Muscle layer of colon (tissue), 2 donors: ENCODE data around the gene TMEM61.
"Not testable (repeated sequence)": the region's sequence is repeated elsewhere in the genome, so short reads cannot be mapped to it uniquely, and the experiment has no call there.

Source experiments
- H3K27ac ChIP-seq: one replicate; pipeline ENCODE4 v1.7.0; 2013; ENCODE audit warnings: low read depth, mild to moderate bottlenecking, low read length, moderate library complexity
- H3K27me3 ChIP-seq, 2 donors: one replicate each; pipeline ENCODE4 v1.7.0; 2013; ENCODE audit warnings: low read length in 2 of 2, mild to moderate bottlenecking in 2 of 2; ENCODE audit not compliant: insufficient read depth in 2 of 2, control insufficient read depth in 1 of 2
- H3K36me3 ChIP-seq: one replicate; pipeline ENCODE4 v1.7.0; 2013; ENCODE audit warnings: mild to moderate bottlenecking, low read length; ENCODE audit not compliant: insufficient read depth
- H3K4me1 ChIP-seq: one replicate; pipeline ENCODE4 v1.7.0; 2013; ENCODE audit warnings: mild to moderate bottlenecking, low read length; ENCODE audit not compliant: insufficient read depth
- H3K4me3 ChIP-seq, 2 donors: one replicate each; pipeline ENCODE4 v1.7.0; 2013; ENCODE audit warnings: low read length in 2 of 2, low read depth in 1 of 2, mild to moderate bottlenecking in 1 of 2, moderate library complexity in 1 of 2
- H3K9ac ChIP-seq: one replicate; pipeline ENCODE4 v1.7.0; 2013; ENCODE audit warnings: low read length
- H3K9me3 ChIP-seq: one replicate; pipeline ENCODE4 v1.7.0; 2013; ENCODE audit warnings: mild to moderate bottlenecking, low read length
- donor health status: abdominal sarcoma.
- donor health status: Adenocarcinoma of cecum.

The TMEM61 gene

GRCh38 chr1:54980528-54981241 lies at the start of gene TMEM61:
TMEM61 (plus strand) TSS chr1:54980628; CDS start chr1:54981066, 438 bp downstream.
- Histone ChIP-seq H3K27me3 (peaks cover 6 to 30% of the 10 kb centered on the region in 2 donors), H3K4me1 (peaks cover 4% of the 10 kb centered on the region), H3K9ac (no peak within 1 kb of the TSS), H3K9me3 (no peaks in the 10 kb centered on the region), H3K27ac (no peak within 1 kb of the TSS), H3K4me3 (peak within 1 kb of the TSS in 1 of 2 donors; percentile 32), H3K36me3 (no peaks in the 10 kb centered on the region)

GRCh38 chr1:54931275-54931840 lies 49.1 kb upstream of the TMEM61 start:
- H3K27ac ChIP-seq = no peak overlapping the region
- no peaks in the 10 kb centered on the region for H3K36me3 ChIP-seq
- H3K9me3 ChIP-seq = no peaks in the 10 kb centered on the region
- no peak overlapping the region for H3K4me3 ChIP-seq
- no peaks in the 10 kb centered on the region for H3K27me3 ChIP-seq
- no peaks in the 10 kb centered on the region for H3K4me1 ChIP-seq
- no peak overlapping the region for H3K9ac ChIP-seq

- not testable (repeated sequence) for H3K9me3 ChIP-seq, H3K36me3 ChIP-seq, H3K4me3 ChIP-seq, H3K27me3 ChIP-seq, H3K4me1 ChIP-seq, H3K27ac ChIP-seq, H3K9ac ChIP-seq
These were observed 46.3 kb upstream of the TMEM61 start for GRCh38 chr1:54934081-54934480.

- H3K9me3 ChIP-seq = no peaks in the 10 kb centered on the region
These were observed 45.6 kb upstream of the TMEM61 start for GRCh38 chr1:54934869-54935268.

GRCh38 chr1:54936791-54937190 lies 43.6 kb upstream of the TMEM61 start:
- H3K4me1 ChIP-seq = no peaks in the 10 kb centered on the region
- no peak overlapping the region for H3K9ac ChIP-seq
- H3K9me3 ChIP-seq = no peaks in the 10 kb centered on the region
- H3K36me3 ChIP-seq = no peaks in the 10 kb centered on the region
- no peak overlapping the region for H3K4me3 ChIP-seq
- H3K27me3 ChIP-seq = no peaks in the 10 kb centered on the region
- no peak overlapping the region for H3K27ac ChIP-seq

More at GRCh38 chr1:54934869-54935268, 45.6 kb upstream of the TMEM61 start:
- Histone ChIP-seq H3K27ac (no peak overlapping the region), H3K36me3 (no peaks in the 10 kb centered on the region), H3K4me1 (no peaks in the 10 kb centered on the region), H3K4me3 (no peak overlapping the region), H3K9ac (no peak overlapping the region), H3K27me3 (no peaks in the 10 kb centered on the region)

- Histone ChIP-seq H3K4me3 (no peak overlapping the region), H3K27ac (no peak overlapping the region), H3K36me3 (no peaks in the 10 kb centered on the region), H3K4me1 (no peaks in the 10 kb centered on the region), H3K27me3 (no peaks in the 10 kb centered on the region), H3K9me3 (no peaks in the 10 kb centered on the region), H3K9ac (no peak overlapping the region)
These were observed 43.0 kb upstream of the TMEM61 start for GRCh38 chr1:54937469-54937868.

- H3K4me3 ChIP-seq, H3K27me3 ChIP-seq, H3K36me3 ChIP-seq, H3K27ac ChIP-seq, H3K9me3 ChIP-seq, H3K9ac ChIP-seq, H3K4me1 ChIP-seq: not testable (repeated sequence)
These were observed 41.5 kb upstream of the TMEM61 start for GRCh38 chr1:54938955-54939354.

- H3K4me3 ChIP-seq = no peak overlapping the region
- no peak overlapping the region for H3K27ac ChIP-seq
- H3K27me3 ChIP-seq = no peaks in the 10 kb centered on the region
- no peaks in the 10 kb centered on the region for H3K36me3 ChIP-seq
- H3K9ac ChIP-seq = no peak overlapping the region
- no peaks in the 10 kb centered on the region for H3K9me3 ChIP-seq
- H3K4me1 ChIP-seq = no peaks in the 10 kb centered on the region
These were observed 40.4 kb upstream of the TMEM61 start for GRCh38 chr1:54940042-54940441.

- Histone ChIP-seq H3K36me3 (no peaks in the 10 kb centered on the region), H3K27ac (no peak overlapping the region)
These were observed 37.5 kb upstream of the TMEM61 start for GRCh38 chr1:54942976-54943375.

GRCh38 chr1:54944610-54945392 lies 35.6 kb upstream of the TMEM61 start:
- Histone ChIP-seq H3K36me3 (no peaks in the 10 kb centered on the region), H3K27ac (no peak overlapping the region), H3K9me3 (no peaks in the 10 kb centered on the region), H3K27me3 (no peaks in the 10 kb centered on the region), H3K4me3 (no peak overlapping the region), H3K9ac (no peak overlapping the region), H3K4me1 (no peaks in the 10 kb centered on the region)

More at GRCh38 chr1:54942976-54943375, 37.5 kb upstream of the TMEM61 start:
- H3K4me3 ChIP-seq = no peak overlapping the region
- H3K9ac ChIP-seq = no peak overlapping the region
- H3K9me3 ChIP-seq = no peaks in the 10 kb centered on the region
- H3K4me1 ChIP-seq = no peaks in the 10 kb centered on the region
- no peaks in the 10 kb centered on the region for H3K27me3 ChIP-seq

GRCh38 chr1:54945393-54945936 lies 35.0 kb upstream of the TMEM61 start:
- peaks cover 5% of the 10 kb centered on the region for H3K4me1 ChIP-seq
- H3K27ac ChIP-seq = no peak overlapping the region
- no peaks in the 10 kb centered on the region for H3K27me3 ChIP-seq
- H3K9ac ChIP-seq = no peak overlapping the region
- no peak overlapping the region for H3K4me3 ChIP-seq
- H3K36me3 ChIP-seq = no peaks in the 10 kb centered on the region
- H3K9me3 ChIP-seq = no peaks in the 10 kb centered on the region
